Stimulated activated CD8-positive, alpha-beta memory T cell treated with anti-CD3 and anti-CD28 coated beads, Interleukin-4, amount 100 ng/mL, for 24 hours (primary cell): ENCODE results near the gene ATXN1.

Experiments
- DNase-seq: peaks from one replicate; pipeline ENCODE4 v3.0.0-alpha.2; 2020; ENCODE audit warnings: low read depth

The ATXN1 gene

DNA sequence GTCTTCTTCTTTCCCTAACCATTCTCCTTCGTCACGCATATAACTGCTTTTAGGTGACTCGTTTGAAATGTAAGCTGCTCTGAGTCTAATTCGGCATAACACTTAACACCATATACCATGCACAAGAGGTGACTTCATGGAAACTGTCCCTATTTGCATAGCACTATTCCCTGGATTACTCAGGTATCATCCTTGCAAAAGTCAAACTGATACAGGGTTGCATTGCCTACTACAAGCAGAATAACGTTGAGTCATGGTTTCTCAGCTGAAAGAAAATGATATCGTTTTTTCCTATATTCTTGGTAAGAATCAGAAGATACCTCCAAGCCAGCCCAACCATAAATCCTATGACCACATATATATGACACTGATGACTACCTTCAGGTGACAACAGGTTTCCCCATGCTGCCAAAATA lies 227.5 kb downstream of the ATXN1 start:
- no peak for DNase-seq

DNA sequence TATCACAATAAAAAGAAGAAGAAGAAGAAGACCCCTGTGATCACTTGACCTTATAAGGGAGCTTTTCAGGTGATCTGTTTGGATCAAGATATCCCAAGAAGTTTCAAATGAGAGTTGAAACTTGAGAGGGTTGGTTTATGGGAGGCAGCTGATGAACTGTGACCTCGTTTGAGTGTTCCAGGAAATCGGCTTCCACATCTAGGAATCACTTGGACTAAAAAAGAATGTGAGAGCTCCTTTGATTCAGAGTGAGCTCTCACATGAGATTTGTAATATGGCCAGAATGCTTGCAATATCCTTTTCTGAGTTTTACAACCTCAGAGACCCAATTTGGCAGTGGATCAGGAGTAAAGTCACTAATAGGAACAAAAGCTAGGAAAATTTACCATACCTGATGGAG lies 228.1 kb downstream of the ATXN1 start:
- DNase-seq, result no peak

DNA sequence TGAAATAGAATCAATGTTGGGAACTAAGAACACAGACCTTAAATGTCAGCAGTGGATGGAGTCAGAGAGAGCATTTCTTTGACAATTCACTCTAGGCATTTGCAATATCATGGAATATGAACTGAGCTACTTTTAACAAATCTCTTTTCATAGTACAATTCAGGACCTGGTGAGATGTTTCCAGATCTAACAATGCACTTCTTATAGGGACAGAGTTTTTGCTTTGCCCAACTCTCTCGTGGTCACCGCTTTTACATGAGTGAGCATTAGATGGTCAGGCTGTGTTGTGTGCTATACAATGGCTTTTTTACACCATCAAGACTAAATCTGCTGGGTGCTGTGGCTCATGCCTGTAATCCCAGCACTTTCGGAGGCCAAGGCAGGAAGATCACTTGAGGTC lies 233.6 kb downstream of the ATXN1 start:
- DNase-seq, result no peak

DNA sequence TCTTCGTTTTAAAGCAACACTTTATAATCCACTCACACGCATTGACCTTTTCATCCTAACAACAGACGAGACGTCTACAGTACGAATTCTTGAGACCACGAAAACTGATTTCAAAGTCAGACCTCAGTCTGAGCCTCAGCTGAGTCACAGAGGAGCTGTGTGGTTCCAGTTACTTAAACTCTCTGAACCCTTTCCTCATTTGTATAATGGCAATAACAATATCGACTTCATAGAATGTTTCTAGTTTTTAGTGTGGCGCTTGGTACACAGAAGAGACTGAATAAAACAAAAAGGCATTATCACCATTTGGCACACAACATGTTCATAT lies 236.9 kb downstream of the ATXN1 start:
- DNase-seq, result no peak

DNA sequence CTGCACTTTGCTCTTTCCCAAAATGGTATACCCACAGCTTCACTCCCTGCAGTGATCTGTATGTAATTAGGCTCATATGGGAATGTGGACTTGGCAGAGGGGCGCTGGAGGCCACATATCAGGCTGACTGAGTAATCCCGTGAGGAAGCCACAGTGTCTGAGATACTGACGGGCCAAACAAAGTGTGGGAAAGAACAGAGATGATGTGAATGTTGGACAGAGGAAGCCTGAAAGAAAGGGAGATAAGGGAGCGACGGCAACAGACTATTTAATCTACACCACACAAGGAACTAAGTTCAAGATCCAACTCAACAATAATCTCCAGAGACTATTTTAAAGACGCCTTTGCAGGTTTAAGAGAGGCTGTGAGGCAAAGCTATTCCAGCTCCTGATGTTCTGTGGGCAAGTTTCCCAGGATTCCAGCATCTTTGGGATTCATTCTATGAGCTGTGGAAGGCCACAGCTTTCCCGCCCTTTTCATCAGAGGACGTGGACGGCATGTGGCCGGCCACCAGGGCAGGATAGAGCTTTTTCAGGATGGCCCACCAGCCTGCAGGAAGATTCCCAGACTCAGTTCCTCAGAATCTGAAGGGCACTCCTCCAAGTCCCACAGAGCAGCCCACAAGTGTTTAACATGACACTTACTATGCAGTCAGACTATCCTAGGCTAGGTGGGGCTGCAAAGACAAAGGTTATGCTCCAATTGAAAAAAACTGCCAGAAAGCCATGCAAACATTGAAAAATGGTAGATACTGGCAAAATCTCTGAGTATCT lies 237.5 kb downstream of the ATXN1 start:
- no peak for DNase-seq

DNA sequence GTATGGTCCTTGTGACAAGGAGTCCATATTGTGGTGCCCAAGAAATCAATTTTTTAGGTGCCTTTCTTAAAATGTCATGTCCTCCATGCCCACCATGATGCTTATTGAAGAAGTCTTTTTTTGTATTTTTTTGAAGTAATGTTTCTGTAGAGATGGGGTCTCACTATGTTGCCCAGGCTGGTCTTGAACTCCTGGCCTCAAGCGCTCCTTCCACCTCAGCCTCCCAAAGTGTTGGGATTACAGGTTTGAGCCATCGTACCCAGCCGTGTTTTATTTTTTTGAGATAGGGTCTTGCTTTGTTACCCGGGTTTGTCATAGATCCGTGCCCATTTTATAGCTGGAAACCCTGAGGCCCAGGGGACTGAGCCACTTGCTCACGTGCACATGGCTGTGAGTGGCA lies 238.3 kb downstream of the ATXN1 start:
- DNase-seq, result no peak

DNA sequence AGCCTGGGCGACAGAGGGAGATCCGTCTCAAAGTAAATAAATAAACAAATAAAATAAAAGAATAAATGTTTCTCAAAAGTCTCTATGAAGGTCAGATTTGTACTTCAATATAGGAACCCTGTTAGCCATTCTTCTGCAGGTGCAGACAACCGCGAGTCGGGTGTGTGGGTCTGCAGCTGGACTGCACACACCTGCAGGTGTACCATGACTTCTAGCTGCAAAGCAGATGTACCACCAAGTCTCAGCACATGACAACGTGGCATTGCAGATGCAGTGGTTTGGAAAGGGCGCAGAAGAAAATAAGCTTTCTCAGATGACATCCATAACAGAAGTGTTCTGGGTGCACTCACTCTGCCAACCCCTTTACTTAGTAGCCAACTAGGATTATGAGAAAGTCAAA lies 239.7 kb downstream of the ATXN1 start:
- DNase-seq, result no peak

DNA sequence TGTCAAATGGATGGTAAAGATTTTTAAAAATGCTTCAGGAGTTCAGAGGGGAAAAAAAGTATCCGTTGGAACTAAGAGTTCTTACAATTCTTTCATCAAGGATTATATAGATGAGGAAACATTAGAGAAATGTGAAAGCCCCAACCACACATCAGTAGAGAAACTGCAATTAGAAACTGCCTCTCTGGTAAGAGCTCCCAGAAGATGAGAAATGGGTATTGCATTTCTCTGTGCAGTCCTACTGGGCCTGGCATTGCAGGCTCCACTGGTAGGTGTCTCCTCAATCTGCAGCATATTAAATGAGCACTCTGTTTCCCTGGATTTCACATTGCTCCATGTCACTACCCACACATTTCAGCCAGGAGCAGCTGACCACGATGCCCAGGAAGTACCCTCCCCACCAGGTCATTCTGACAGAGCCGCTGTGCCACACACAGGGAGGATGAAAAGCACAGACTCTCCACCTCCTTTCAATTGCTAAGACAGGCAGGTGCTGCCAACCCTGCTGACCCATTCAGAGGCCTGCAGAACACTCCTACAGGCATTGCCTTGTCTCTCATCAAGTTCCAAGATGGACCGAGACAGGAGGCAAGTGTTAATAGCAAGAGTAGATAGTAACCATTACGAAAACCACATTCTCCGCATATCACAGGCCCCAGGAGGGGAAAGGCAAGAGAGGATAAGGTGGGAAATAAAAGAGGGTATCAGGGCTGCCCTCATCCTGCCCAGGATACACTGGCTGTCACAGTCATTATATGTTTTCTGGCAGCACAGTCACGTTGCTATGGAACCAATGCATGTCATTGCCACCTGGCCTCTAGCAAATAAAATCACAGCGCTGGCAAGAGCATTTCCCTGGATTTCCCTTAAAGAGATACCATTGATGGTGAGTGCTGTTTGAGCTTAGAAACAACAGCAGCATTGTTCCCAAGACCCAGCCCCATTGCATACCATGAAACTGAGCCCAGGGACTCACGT lies 241.7 kb downstream of the ATXN1 start:
- no peak for DNase-seq

DNA sequence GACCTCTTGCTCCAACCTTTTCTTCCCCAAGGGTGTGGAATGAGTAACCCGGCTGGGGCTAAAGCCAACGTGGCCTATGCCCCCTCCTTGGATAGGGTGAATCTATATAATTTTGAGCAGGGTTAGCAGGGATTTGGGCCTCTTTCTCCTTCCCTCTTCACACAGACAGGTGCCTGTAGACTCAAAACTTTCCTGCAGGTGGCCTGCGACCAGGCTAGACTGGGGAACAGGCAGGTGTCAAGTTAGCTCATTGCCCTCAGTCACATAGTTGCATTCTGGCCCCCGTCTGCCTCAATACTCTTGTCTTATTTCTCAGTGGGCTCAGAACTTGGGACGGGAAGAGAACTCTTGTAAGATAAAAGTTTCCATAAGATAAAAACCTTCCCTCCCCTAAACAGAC lies 243.0 kb downstream of the ATXN1 start:
- no peak for DNase-seq

DNA sequence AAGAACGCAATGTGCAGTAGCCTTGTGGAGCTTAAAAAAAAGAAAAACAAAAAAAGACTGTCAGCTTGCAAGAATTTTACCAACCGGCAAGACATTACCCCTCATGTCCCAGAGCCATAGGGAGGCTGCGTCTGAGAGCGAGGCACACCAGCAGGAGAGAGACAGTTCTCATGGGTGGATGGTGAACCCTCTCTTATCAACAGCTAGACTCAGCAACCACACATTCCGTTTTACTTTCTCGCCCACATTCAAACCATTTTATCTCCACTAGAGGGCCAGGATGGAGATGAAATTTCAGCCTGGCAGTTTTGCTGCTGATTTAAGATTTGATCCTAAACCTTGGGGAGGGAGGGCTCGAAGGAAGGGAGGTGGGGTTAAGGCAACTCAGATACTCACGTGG lies 247.0 kb downstream of the ATXN1 start:
- DNase-seq, result no peak

DNA sequence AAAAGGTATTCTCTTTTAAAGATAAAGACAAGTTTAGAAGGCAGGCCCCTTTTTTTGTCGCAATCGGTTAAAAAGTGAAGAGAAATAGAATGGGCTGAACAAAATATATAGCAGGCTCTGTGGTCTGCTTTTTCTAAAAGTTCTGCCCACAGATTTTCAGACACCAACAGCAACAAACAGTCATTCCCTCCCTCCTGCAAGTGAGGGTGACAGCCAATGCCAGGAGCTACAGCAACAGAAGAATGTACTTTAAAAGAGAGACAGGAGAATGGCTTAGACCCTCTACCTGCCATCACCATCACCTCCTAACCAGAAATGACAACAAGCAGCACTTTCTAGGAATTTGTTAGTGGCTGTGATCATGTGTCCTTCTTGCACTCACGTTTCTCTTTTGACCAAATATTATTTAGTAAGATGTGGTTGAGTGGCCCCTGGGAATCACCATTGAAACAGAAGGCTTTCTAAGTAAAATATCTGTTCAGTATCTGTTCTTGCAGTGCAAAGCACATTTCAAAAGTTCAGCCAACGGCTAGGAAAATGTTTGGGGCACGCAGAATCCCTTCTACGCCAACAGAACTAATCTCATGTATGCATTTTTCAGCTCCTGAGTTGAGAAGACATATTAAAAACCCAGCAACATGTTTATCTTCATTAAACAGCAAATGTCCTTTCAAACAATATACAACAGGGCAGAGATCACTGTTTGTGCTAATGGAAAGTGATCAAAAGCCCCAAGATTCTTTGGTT lies 248.5 kb downstream of the ATXN1 start:
- DNase-seq, result no peak

DNA sequence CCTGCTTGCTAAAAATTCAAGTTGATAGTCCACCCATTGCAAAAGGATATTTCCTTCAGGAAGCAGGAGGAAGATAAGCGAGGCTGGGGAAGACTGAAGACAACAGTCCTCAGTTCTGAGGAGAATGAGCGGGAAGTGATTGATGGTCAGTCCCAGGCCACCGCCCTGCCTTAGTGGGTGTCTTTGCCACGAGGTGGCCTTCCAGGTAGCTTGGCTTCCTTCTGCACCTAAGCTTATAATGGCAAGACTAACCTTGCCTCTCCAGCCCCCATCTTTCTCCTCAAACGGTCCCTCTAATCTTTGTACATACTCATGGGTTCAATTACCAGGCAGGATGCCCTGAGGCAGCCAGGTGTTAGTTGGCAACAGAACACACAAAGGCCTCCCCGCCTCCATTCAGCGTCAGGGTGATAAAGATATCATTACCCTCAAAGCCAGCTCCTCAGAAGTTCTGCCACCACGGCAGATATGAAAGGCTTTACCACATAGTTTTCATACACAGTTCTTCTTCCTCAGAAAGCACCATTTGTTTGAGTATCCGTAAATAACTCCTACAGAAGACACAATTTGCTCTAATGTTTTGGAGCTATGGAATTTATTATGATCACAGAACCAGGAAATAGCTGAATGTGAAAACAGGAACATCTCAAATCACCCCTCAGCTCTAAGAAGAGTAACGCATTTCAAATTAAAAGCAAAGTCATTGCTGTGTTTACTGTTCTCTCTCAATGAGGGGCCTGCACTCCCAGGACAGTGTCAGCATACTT lies 249.4 kb downstream of the ATXN1 start:
- peak; percentile 19 for DNase-seq

DNA sequence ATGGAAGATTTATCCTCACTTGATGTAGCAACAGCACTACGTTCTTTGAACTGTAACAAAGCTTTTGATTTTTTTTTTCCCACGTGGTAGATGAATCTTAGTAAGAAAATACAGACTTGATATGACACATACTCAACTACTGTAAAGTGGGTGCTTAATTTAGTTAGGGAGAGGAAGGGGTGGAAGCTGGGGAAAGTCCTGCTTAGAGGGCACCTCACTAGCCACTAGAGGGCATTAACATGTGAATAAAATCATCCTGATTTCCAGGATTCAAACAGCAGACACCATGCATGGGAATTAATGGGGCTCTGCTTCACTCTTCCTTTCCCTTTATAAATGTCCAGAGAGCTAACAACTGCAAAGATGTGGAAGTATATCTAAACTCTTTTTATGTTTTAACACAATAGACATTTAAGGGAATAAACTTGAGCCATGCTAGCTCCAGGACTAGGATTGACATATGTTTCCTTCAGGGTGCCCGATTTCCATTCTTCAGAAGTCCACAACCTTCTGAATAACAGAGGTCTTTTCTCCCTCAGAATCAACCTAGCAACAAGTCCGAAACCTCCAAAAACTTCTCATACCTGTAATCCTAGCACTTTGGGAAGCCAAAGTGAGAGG lies 250.1 kb downstream of the ATXN1 start:
- no peak for DNase-seq

DNA sequence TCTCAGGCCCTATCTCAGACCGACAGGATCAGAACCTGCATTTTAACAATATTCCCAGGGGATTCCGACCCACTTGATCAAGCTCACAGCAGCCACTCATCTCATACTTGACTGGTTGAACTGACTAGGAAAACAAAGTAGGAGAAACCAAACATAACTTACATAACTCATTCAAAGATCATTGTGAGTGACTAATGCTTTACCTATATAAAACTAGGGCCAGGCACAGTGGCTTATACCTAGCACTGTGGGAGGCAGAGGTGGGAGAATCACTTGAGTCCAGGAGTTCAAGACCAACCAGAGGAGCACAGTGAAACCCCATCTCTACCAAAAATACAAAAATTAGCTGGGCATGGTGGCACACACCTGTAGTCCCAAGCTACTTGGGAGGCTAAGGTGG lies 251.0 kb downstream of the ATXN1 start:
- no peak for DNase-seq

DNA sequence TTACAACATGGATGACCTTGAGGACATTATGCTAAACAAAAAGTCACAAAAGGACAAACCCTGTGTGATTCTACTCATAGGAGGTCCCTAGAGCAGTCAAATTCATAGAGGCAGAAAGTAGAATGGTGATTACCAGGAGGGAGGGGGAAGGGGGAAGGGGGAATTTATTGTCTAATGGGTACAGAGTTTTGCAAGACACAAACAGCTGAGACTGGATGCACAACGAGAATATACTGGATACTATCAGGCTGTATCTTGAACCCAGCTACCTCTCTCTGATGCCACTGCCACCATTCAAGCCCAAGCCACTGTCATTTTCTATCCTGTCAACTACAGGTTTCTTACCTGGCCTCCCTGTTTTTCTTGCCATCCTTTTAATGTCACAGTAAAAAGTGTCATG lies 252.3 kb downstream of the ATXN1 start:
- no peak for DNase-seq

DNA sequence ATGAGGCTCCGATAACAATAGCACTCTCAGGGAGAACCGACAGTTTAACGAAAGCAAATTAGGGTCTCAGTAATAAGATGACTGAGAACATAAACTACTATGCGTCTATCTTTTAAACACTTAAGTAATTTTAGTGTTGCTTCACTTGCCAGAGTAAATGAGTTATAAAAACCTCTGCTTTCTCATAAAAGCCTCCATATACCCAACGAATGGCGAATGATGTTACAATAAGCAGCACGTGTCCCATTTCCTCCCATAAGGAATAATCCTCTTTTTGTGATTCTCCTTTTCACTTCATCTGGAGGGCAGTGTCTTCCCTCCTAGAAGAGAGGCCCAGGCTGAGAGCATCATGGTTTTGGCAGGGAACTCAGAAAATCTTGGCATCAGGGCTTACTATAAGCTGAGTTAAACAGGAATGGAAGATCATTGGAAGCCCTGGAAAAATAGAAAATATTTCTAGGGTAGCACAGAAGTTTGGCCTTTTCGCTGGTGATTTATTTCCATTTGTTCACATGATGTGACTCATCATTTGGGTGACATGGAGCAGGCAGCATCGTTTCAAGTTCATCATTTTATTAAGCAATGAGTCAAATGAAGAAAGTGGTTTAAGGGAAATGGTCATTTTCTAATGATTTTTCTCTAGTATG lies 255.4 kb downstream of the ATXN1 start:
- DNase-seq, result no peak

DNA sequence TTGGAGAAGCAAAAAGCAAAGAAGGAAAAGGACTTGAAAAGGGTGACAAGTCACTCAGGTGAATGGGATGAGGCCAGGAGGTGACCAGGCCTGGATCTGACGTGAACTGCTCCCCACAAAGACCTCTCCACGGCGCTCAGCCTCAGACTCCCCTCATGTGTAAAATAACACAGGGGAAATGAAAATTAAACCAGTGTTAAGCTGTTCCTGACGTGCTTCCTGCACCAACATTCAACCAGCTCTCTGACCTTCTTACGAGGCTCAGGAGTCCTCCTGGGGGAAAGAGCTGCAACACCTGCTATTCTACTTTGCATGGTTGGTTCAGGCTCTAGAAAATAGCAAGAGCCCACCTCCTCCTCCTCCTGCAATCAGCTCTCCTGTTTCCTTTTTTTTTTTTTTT lies 256.7 kb downstream of the ATXN1 start:
- DNase-seq, result no peak

DNA sequence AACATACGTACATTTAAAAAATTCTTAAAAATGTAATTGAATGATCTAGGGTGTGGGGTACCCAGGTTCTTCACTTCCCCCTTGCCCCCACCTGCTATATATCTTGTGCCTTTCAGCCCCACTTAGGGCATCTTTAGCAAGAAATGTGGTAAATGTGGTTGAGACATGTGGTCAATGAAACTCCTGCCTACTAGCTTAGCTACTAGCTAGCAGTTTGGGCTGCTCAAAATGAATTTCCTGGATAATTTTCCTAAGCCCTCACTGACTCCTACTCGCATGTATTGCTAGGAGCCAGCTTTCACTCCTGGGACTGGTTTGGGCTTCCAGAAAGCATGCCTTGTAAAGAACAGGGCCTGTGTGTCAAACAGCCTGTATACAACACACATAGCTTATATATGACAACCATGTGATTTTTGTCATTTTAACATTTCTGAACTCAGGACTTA lies 257.3 kb downstream of the ATXN1 start:
- no peak for DNase-seq

DNA sequence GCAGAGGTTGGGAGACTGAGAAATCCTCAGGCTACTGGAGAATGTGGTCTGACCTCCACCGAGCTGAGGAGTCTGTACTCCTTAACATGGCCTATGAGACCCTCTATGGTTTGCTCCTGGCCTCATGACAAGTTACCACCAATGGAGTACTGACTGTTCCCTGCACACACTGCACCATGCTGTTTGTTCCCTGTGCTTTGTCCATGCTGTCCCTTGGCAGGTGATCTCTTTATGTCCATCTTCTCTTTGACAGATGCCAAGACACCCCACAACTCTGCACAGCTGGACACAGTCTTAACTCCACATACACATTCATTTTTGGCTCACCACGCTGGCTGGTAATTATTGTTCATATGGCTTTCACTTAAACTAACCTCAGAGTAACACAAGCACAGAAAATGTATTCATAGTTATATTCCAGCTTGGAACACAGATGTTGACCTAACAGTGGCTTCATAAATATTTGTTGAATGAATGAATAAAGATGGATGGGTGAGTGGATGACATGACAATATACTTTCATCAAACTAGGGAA lies 258.0 kb downstream of the ATXN1 start:
- DNase-seq, result no peak

DNA sequence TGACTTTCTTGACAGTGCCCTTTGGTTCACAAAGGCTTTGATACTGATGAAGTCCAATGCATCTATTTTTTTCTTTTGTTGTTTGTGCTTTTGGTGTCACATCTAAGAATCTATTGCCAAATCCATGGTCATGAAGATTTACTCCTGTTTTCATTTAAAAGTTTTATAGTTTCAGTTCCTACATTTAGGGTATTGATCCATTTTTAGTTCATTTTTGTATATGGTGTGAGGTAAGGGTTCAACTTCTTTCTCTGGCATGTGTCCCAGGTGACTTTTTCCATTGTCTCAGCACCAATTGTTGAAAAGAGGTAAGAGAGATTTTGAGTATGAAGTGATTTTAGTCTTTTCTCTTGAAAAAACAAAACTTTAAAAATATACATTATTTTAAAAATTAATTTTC lies 262.3 kb downstream of the ATXN1 start:
- DNase-seq, result no peak

DNA sequence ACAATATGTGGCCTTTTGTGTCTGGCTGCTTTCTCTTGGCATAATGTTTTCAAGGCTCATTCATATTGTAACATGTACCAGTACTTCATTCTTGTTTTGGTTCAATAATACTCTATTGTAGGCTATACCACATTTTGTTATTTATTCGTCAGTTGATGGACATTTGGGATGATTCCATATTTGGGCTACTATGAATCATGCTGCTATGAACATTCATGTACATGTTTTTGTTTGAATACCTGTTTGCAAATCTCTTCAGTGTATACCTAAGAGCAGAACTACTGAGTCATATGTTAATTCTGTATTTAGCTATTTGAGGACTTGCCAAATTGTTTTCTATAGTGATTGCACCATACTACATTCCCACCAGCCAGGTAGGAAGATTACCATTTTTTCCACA lies 263.0 kb downstream of the ATXN1 start:
- DNase-seq, result no peak
